Esophagus squamous epithelium (tissue), 4 donors: ENCODE results near the gene TAF13.

Source experiments
- CTCF ChIP-seq, 6 experiments: fragments of 450-650 bp in 4 of 6; fragments of 200-600 bp in 2 of 6; sonication (generic) in 2 of 6; IDR thresholded peaks; one replicate each; pipeline ENCODE4 v1.5.1; 2016 to 2019; ENCODE audit warnings: antibody characterized with exemption in 6 of 6, mild to moderate bottlenecking in 4 of 6, moderate library complexity in 4 of 6
- POLR2A ChIP-seq, 4 donors: fragments of 450-650 bp; IDR thresholded peaks; one replicate each; pipeline ENCODE4 v1.6.1; 2017; ENCODE audit warnings: antibody characterized with exemption in 4 of 4, mild to moderate bottlenecking in 4 of 4, moderate library complexity in 3 of 4

GRCh38 chr1:109025694-109026093, 50.1 kb downstream of the TAF13 start:
- TF ChIP-seq CTCF (IDR thresholded peaks at IDR 0.05) (no peak), POLR2A (IDR thresholded peaks at IDR 0.05) (no peak)
